ENCODE data around the gene IGFBP5.

- TF ChIP-seq EZH2 (IDR thresholded peaks at IDR 0.05; ENCODE audit: insufficient read depth, poor library complexity, severe bottlenecking) (no peak), EZH2phosphoT487 (IDR thresholded peaks at IDR 0.05; ENCODE audit: insufficient read depth, low read depth) (no peak)
Observed at GRCh38 chr2:216727346-216728122, 32.2 kb upstream of the IGFBP5 start.
